Neural cell (in vitro differentiated cells): Measurements from ENCODE around the gene UNC79. TPM values are rescaled to one million over a fixed set of nuclear protein-coding genes. Genes with fewer than 3 reads are reported as not detected.

Experiments
- H2AFZ ChIP-seq: fragments of 200-600, 300-800 bp; sonication (generic), shearing (Covaris generic); 2 replicates; pipeline ENCODE4 v1.6.0; 2014; ENCODE audit warnings: low read depth, mild to moderate bottlenecking, antibody characterized with exemption, low read length, moderate library complexity
- H3F3A ChIP-seq: fragments of 200-600 bp; shearing (Covaris generic); 2 replicates; pipeline ENCODE4 v1.6.1; 2016; ENCODE audit warnings: mild to moderate bottlenecking, moderate library complexity, mixed read lengths, antibody characterized with exemption, low read length; ENCODE audit not compliant: insufficient read depth, poor library complexity, severe bottlenecking
- H3K27ac ChIP-seq: fragments of 200-600, 300-800 bp; sonication (generic), shearing (Covaris generic); 2 replicates; pipeline ENCODE4 v1.5.1; 2014; ENCODE audit warnings: mild to moderate bottlenecking, low read length, moderate library complexity
- H3K27me3 ChIP-seq: fragments of 300-800, 200-600 bp; sonication (generic), shearing (Covaris generic); 2 replicates; pipeline ENCODE4 v1.6.0; 2014; ENCODE audit warnings: mild to moderate bottlenecking, low read depth, low read length, moderate library complexity; ENCODE audit not compliant: insufficient read depth
- H3K36me3 ChIP-seq: fragments of 300-800, 200-600 bp; sonication (generic), shearing (Covaris generic); 2 replicates; pipeline ENCODE4 v1.5.1; 2014; ENCODE audit warnings: mild to moderate bottlenecking, antibody characterized with exemption, low read length, moderate library complexity; ENCODE audit not compliant: insufficient read depth
- H3K4me2 ChIP-seq: fragments of 300-800, 200-600 bp; sonication (generic), shearing (Covaris generic); 2 replicates; pipeline ENCODE4 v1.6.0; 2014; ENCODE audit warnings: mild to moderate bottlenecking, low read length
- H3K4me3 ChIP-seq: fragments of 300-800, 200-600 bp; sonication (generic), shearing (Covaris generic); 2 replicates; pipeline ENCODE4 v1.5.1; 2014; ENCODE audit warnings: mild to moderate bottlenecking, low read length, moderate library complexity
- H3K79me2 ChIP-seq: fragments of 200-600 bp; shearing (Covaris generic); replicated peaks from 2 replicates; pipeline ENCODE4 v1.6.0; 2014; ENCODE audit warnings: mild to moderate bottlenecking, low read length, moderate library complexity; ENCODE audit not compliant: insufficient read depth
- H3K9ac ChIP-seq: fragments of 300-800, 200-600 bp; sonication (generic), shearing (Covaris generic); 2 replicates; pipeline ENCODE4 v1.6.1; 2016; ENCODE audit warnings: mild to moderate bottlenecking, low read length, mixed read lengths
- H3K9me2 ChIP-seq: fragments of 200-600 bp; shearing (Covaris generic); 2 replicates; pipeline ENCODE4 v1.6.1; 2016; ENCODE audit warnings: mild to moderate bottlenecking, low read length, mixed read lengths; ENCODE audit not compliant: insufficient read depth
- H3K9me3 ChIP-seq: fragments of 200-600, 300-800 bp; sonication (generic), shearing (Covaris generic); 2 replicates; pipeline ENCODE4 v1.6.1; 2016; ENCODE audit warnings: mild to moderate bottlenecking, mixed run types, low read length, moderate library complexity, mixed read lengths
- H4K20me1 ChIP-seq: fragments of 200-600 bp; shearing (Covaris generic); 2 replicates; pipeline ENCODE4 v1.6.1; 2016; ENCODE audit warnings: mild to moderate bottlenecking, mixed run types; ENCODE audit not compliant: insufficient read depth
- CTCF ChIP-seq: fragments of 450-650 bp; IDR thresholded peaks from 2 replicates; pipeline ENCODE4 v1.5.1; 2014; ENCODE audit warnings: antibody characterized with exemption, mild to moderate bottlenecking, moderate library complexity; ENCODE audit not compliant: poor library complexity, severe bottlenecking
- EP300 ChIP-seq: fragments of 450-650 bp; conservative IDR thresholded peaks from 2 replicates; pipeline ENCODE4 v1.6.1; 2014; ENCODE audit warnings: antibody characterized with exemption, mild to moderate bottlenecking, moderate library complexity; ENCODE audit not compliant: poor library complexity, severe bottlenecking
- EZH2 ChIP-seq: fragments of 200-600, 300-800 bp; shearing (Covaris generic), sonication (generic); IDR thresholded peaks from 2 replicates; pipeline ENCODE4 v1.6.1; 2014; ENCODE audit warnings: antibody characterized with exemption, low read length, borderline replicate concordance, mild to moderate bottlenecking; ENCODE audit not compliant: insufficient read depth, poor library complexity, severe bottlenecking
- MXI1 ChIP-seq: fragments of 450-650 bp; conservative IDR thresholded peaks from 2 replicates; pipeline ENCODE4 v1.6.1; 2014; ENCODE audit warnings: antibody characterized with exemption, mild to moderate bottlenecking; ENCODE audit not compliant: poor library complexity, severe bottlenecking
- POLR2AphosphoS5 ChIP-seq: IDR thresholded peaks from 2 replicates; pipeline ENCODE4 v1.6.1; 2012
- RAD21 ChIP-seq: fragments of 450-650 bp; conservative IDR thresholded peaks from 2 replicates; pipeline ENCODE4 v1.6.1; 2014; ENCODE audit warnings: antibody characterized with exemption, mild to moderate bottlenecking, moderate library complexity
- REST ChIP-seq: IDR thresholded peaks from 2 replicates; pipeline ENCODE4 v1.6.1; 2012; ENCODE audit warnings: borderline replicate concordance
- SMC3 ChIP-seq: fragments of 450-650 bp; conservative IDR thresholded peaks from 2 replicates; pipeline ENCODE4 v1.6.1; 2014; ENCODE audit warnings: antibody characterized with exemption, mild to moderate bottlenecking, moderate library complexity; ENCODE audit not compliant: poor library complexity
- TAF1 ChIP-seq: IDR thresholded peaks from 2 replicates; pipeline ENCODE4 v1.6.1; 2012; ENCODE audit warnings: low read depth
- polyA plus RNA-seq: library from polyadenylated mRNA; depleted of rRNA; stranded (reverse); fragments of >200 nt; gene quantifications from 2 replicates; pipeline ENCODE4 v1.2.3, GENCODE V29; 2014

UNC79 gene
- polyA plus RNA-seq, 1 donor from 2014 or later, result 22.6 TPM

- H3K9me3 ChIP-seq, result no peaks in the 10 kb centered on the region
- no peaks in the 10 kb centered on the region for H3K36me3 ChIP-seq
- H3K9ac ChIP-seq, result no peak overlapping the region
- no peak overlapping the region for H3K4me3 ChIP-seq
- no peak overlapping the region for H3K4me2 ChIP-seq
- H4K20me1 ChIP-seq, result no peaks in the 10 kb centered on the region
- H3K79me2 ChIP-seq, result no peaks in the 10 kb centered on the region
- H2AFZ ChIP-seq, result no peak overlapping the region
- no peak overlapping the region for H3K27ac ChIP-seq
- no peaks in the 10 kb centered on the region for H3K9me2 ChIP-seq
- no peaks in the 10 kb centered on the region for H3K27me3 ChIP-seq
- TF ChIP-seq REST (no peak), EZH2 (no peak), RAD21 (no peak)
- H3F3A ChIP-seq, result no peaks in the 10 kb centered on the region
Measured at GRCh38 chr14:93510056-93510455, 79.3 kb downstream of the UNC79 start.

- Histone ChIP-seq H3K36me3 (no peaks in the 10 kb centered on the region), H3K4me3 (no peak overlapping the region), H3K9ac (no peak overlapping the region), H4K20me1 (no peaks in the 10 kb centered on the region), H3K9me2 (no peaks in the 10 kb centered on the region), H3K79me2 (no peaks in the 10 kb centered on the region), H3F3A (no peaks in the 10 kb centered on the region), H3K27me3 (no peaks in the 10 kb centered on the region), H3K9me3 (no peaks in the 10 kb centered on the region), H3K27ac (no peak overlapping the region), H2AFZ (no peak overlapping the region), H3K4me2 (no peak overlapping the region)
- TF ChIP-seq EZH2 (no peak), REST (no peak), TAF1 (no peak), POLR2AphosphoS5 (no peak), EP300 (no peak), RAD21 (no peak), SMC3 (no peak), MXI1 (no peak), CTCF (no peak)
Measured at GRCh38 chr14:93511001-93511400, 80.3 kb downstream of the UNC79 start.
